Measurements from ENCODE around the gene TSPAN13.

The TSPAN13 gene

GRCh38 chr7:16770657-16771329, 17.2 kb downstream of the TSPAN13 start:
- TF ChIP-seq SNAI2 (CRISPR knock-in tag; IDR thresholded peaks at IDR 0.05) (no peak), BACH2 (CRISPR knock-in tag; IDR thresholded peaks at IDR 0.05; ENCODE audit: borderline replicate concordance) (no peak), OSR1 (CRISPR knock-in tag; IDR thresholded peaks at IDR 0.05) (no peak)
- no peak for ATAC-seq

- no peak for TF ChIP-seq ZC3H10 (CRISPR knock-in tag; IDR thresholded peaks at IDR 0.05)
- TF ChIP-seq CREB5 (CRISPR knock-in tag; IDR thresholded peaks at IDR 0.05; ENCODE audit: low read depth) = no peak
- TF ChIP-seq CSRNP3 (CRISPR knock-in tag; IDR thresholded peaks at IDR 0.05) = no peak
- TF ChIP-seq ZFP3 (CRISPR knock-in tag; IDR thresholded peaks at IDR 0.05) = no peak
- TF ChIP-seq TOX (CRISPR knock-in tag; IDR thresholded peaks at IDR 0.05; ENCODE audit: borderline replicate concordance) = no peak
- TF ChIP-seq PATZ1 (CRISPR knock-in tag; IDR thresholded peaks at IDR 0.05; ENCODE audit: borderline replicate concordance) = no peak
- TF ChIP-seq TSHZ2 (CRISPR knock-in tag; IDR thresholded peaks at IDR 0.05) = no peak
- TF ChIP-seq ZFP30 (CRISPR knock-in tag; IDR thresholded peaks at IDR 0.05) = no peak
- no peak for TF ChIP-seq BACH2 (CRISPR knock-in tag; IDR thresholded peaks at IDR 0.05; ENCODE audit: borderline replicate concordance)
- TF ChIP-seq ESRRG (CRISPR knock-in tag; IDR thresholded peaks at IDR 0.05) = no peak
- TF ChIP-seq ZNF565 (CRISPR knock-in tag; conservative IDR thresholded peaks at IDR 0.05; ENCODE audit: low read depth) = no peak
- no peak for TF ChIP-seq SNAI2 (CRISPR knock-in tag; IDR thresholded peaks at IDR 0.05)
- TF ChIP-seq RARB (CRISPR knock-in tag; IDR thresholded peaks at IDR 0.05) = no peak
- TF ChIP-seq PPARA (CRISPR knock-in tag; IDR thresholded peaks at IDR 0.05; ENCODE audit: borderline replicate concordance) = no peak
- no peak for TF ChIP-seq ZNF70 (CRISPR knock-in tag; IDR thresholded peaks at IDR 0.05)
- no peak for TF ChIP-seq ARNTL (CRISPR knock-in tag; IDR thresholded peaks at IDR 0.05; ENCODE audit: borderline replicate concordance, low read depth)
- TF ChIP-seq OSR1 (CRISPR knock-in tag; IDR thresholded peaks at IDR 0.05) = no peak
- TF ChIP-seq TCF4 (CRISPR knock-in tag; IDR thresholded peaks at IDR 0.05; ENCODE audit: borderline replicate concordance) = no peak
- no peak for TF ChIP-seq CSDC2 (CRISPR knock-in tag; IDR thresholded peaks at IDR 0.05)
- TF ChIP-seq POU6F1 (CRISPR knock-in tag; IDR thresholded peaks at IDR 0.05; ENCODE audit: borderline replicate concordance, low read depth) = no peak
- no peak for ATAC-seq
Observed at GRCh38 chr7:16773326-16773725, 19.8 kb downstream of the TSPAN13 start.

- no peak for ATAC-seq
- no peak for TF ChIP-seq CSDC2 (CRISPR knock-in tag; IDR thresholded peaks at IDR 0.05)
- TF ChIP-seq TSHZ2 (CRISPR knock-in tag; IDR thresholded peaks at IDR 0.05) = no peak
- TF ChIP-seq TOX (CRISPR knock-in tag; IDR thresholded peaks at IDR 0.05; ENCODE audit: borderline replicate concordance) = no peak
- TF ChIP-seq CREB5 (CRISPR knock-in tag; IDR thresholded peaks at IDR 0.05; ENCODE audit: low read depth) = no peak
- TF ChIP-seq ISL1 (CRISPR knock-in tag; IDR thresholded peaks at IDR 0.05) = no peak
- TF ChIP-seq POU6F1 (CRISPR knock-in tag; IDR thresholded peaks at IDR 0.05; ENCODE audit: borderline replicate concordance, low read depth) = no peak
- TF ChIP-seq PPARA (CRISPR knock-in tag; IDR thresholded peaks at IDR 0.05; ENCODE audit: borderline replicate concordance) = no peak
- no peak for TF ChIP-seq ARNTL (CRISPR knock-in tag; IDR thresholded peaks at IDR 0.05; ENCODE audit: borderline replicate concordance, low read depth)
- TF ChIP-seq SNAI2 (CRISPR knock-in tag; IDR thresholded peaks at IDR 0.05) = no peak
Observed at GRCh38 chr7:16773884-16774283, 20.3 kb downstream of the TSPAN13 start.
